ENCODE results near the gene CPLX1. TPM values are rescaled to one million over a fixed set of nuclear protein-coding genes. Genes with fewer than 3 reads are reported as not detected.
"Not testable (repeated sequence)": the region's sequence is repeated elsewhere in the genome, so short reads cannot be mapped to it uniquely, and the experiment has no call there.

The CPLX1 gene
- total RNA-seq, 3 donors from 2014 or later = 0.16 to 2.6 (median 1.2) TPM

GRCh38 chr4:761739-762138 is 64.2 kb downstream of the CPLX1 start:
- Histone ChIP-seq H3K9me3 (no peaks in the 10 kb centered on the region), H3K4me1 (no peaks in the 10 kb centered on the region), H3K4me3 (no peak overlapping the region), H3K27me3 (no peaks in the 10 kb centered on the region), H3K36me3 (no peaks in the 10 kb centered on the region), H3K27ac (no peak overlapping the region)
- no peak for DNase-seq (ENCODE audit: low spot score in 2 of 2)
- intact Hi-C loops (cut with DNase I; ENCODE audit: low total_unique reads) = no loop called here
- TF ChIP-seq CTCF (IDR thresholded peaks at IDR 0.05) (no peak), POLR2A (IDR thresholded peaks at IDR 0.05) (no peak), POLR2AphosphoS5 (IDR thresholded peaks at IDR 0.05) (no peak)

- H3K4me1 ChIP-seq = no peaks in the 10 kb centered on the region
- no peak for DNase-seq (ENCODE audit: low spot score in 2 of 2)
- no peaks in the 10 kb centered on the region for H3K27me3 ChIP-seq
- H3K4me3 ChIP-seq = no peak overlapping the region
- H3K9me3 ChIP-seq = no peaks in the 10 kb centered on the region
- no peaks in the 10 kb centered on the region for H3K36me3 ChIP-seq
- intact Hi-C loops (cut with DNase I; ENCODE audit: low total_unique reads) = no loop called here
- TF ChIP-seq POLR2AphosphoS5 (IDR thresholded peaks at IDR 0.05) (no peak), POLR2A (IDR thresholded peaks at IDR 0.05) (no peak)
- H3K27ac ChIP-seq = no peak overlapping the region
Observed at GRCh38 chr4:761086-761485, 64.8 kb downstream of the CPLX1 start.

GRCh38 chr4:760616-761015 is 65.3 kb downstream of the CPLX1 start:
- no peaks in the 10 kb centered on the region for H3K4me1 ChIP-seq
- H3K4me3 ChIP-seq = no peak overlapping the region
- H3K27me3 ChIP-seq = no peaks in the 10 kb centered on the region
- intact Hi-C loops (cut with DNase I; ENCODE audit: low total_unique reads) = no loop called here
- no peaks in the 10 kb centered on the region for H3K36me3 ChIP-seq
- no peaks in the 10 kb centered on the region for H3K9me3 ChIP-seq
- H3K27ac ChIP-seq = no peak overlapping the region
- no peak for DNase-seq (ENCODE audit: low spot score in 2 of 2)
- TF ChIP-seq POLR2A (IDR thresholded peaks at IDR 0.05) = no peak
- no peak for TF ChIP-seq CTCF (IDR thresholded peaks at IDR 0.05)
- no peak for TF ChIP-seq POLR2AphosphoS5 (IDR thresholded peaks at IDR 0.05)

- H3K27me3 ChIP-seq; H3K4me3 ChIP-seq; DNase-seq (ENCODE audit: low spot score in 2 of 2); H3K9me3 ChIP-seq; H3K27ac ChIP-seq; H3K4me1 ChIP-seq; H3K36me3 ChIP-seq: not testable (repeated sequence)
- intact Hi-C loops (cut with DNase I; ENCODE audit: low total_unique reads) = loop anchor here (10.0 kb wide), 1 partner anchor 455 kb away; no protein-coding TSS in a partner anchor
Observed at GRCh38 chr4:759810-760209, 66.1 kb downstream of the CPLX1 start.

GRCh38 chr4:757111-757510 is 68.8 kb downstream of the CPLX1 start:
- H3K27ac ChIP-seq = no peak overlapping the region
- no peak for DNase-seq (ENCODE audit: low spot score in 2 of 2)
- intact Hi-C loops (cut with DNase I; ENCODE audit: low total_unique reads) = loop anchor here (10.0 kb wide), 1 partner anchor 458 kb away; no protein-coding TSS in a partner anchor
- H3K27me3 ChIP-seq = no peaks in the 10 kb centered on the region
- no peaks in the 10 kb centered on the region for H3K36me3 ChIP-seq
- TF ChIP-seq CTCF (IDR thresholded peaks at IDR 0.05) = no peak
- no peak for TF ChIP-seq POLR2A (IDR thresholded peaks at IDR 0.05)
- TF ChIP-seq POLR2AphosphoS5 (IDR thresholded peaks at IDR 0.05) = no peak
- no peaks in the 10 kb centered on the region for H3K4me1 ChIP-seq
- H3K4me3 ChIP-seq = no peak overlapping the region
- no peaks in the 10 kb centered on the region for H3K9me3 ChIP-seq

GRCh38 chr4:754221-755120 is 71.5 kb downstream of the CPLX1 start:
- Histone ChIP-seq H3K27me3 (no peaks in the 10 kb centered on the region), H3K4me3 (no peak overlapping the region), H3K36me3 (no peaks in the 10 kb centered on the region), H3K4me1 (no peaks in the 10 kb centered on the region), H3K27ac (no peak overlapping the region), H3K9me3 (no peaks in the 10 kb centered on the region)
- no peak for TF ChIP-seq POLR2A (IDR thresholded peaks at IDR 0.05)
- no peak for TF ChIP-seq POLR2AphosphoS5 (IDR thresholded peaks at IDR 0.05)
- TF ChIP-seq CTCF (IDR thresholded peaks at IDR 0.05) = no peak
- intact Hi-C loops (cut with DNase I; ENCODE audit: low total_unique reads) = loop anchor here (10.0 kb wide), 1 partner anchor 460 kb away; no protein-coding TSS in a partner anchor
- no peak for DNase-seq (ENCODE audit: low spot score in 2 of 2)

- not testable (repeated sequence) for H3K4me1 ChIP-seq; H3K27me3 ChIP-seq; H3K9me3 ChIP-seq; DNase-seq (ENCODE audit: low spot score in 2 of 2); H3K4me3 ChIP-seq; H3K27ac ChIP-seq; H3K36me3 ChIP-seq
- intact Hi-C loops (cut with DNase I; ENCODE audit: low total_unique reads) = loop anchor here (10.0 kb wide), 1 partner anchor 462 kb away; no protein-coding TSS in a partner anchor
Observed at GRCh38 chr4:753186-753585, 72.7 kb downstream of the CPLX1 start.
